Brain microvascular endothelial cell (primary cell): Measurements from ENCODE around the gene TMSB4X.
"Not testable (repeated sequence)": the region's sequence is repeated elsewhere in the genome, so short reads cannot be mapped to it uniquely, and the experiment has no call there.

Source experiments
- DNase-seq: peaks from one replicate; pipeline ENCODE4 v3.0.0-alpha.2; 2020
- H3K27ac ChIP-seq: fragments of 250-450 bp; sonication (Bioruptor Pico); 2 replicates; pipeline ENCODE4 v1.5.1; 2020; ENCODE audit warnings: mild to moderate bottlenecking, moderate library complexity
- H3K27me3 ChIP-seq: fragments of 250-450 bp; sonication (Bioruptor Pico); replicated peaks from 2 replicates; pipeline ENCODE4 v1.5.1; 2020; ENCODE audit warnings: mild to moderate bottlenecking
- H3K36me3 ChIP-seq: fragments of 250-450 bp; sonication (Bioruptor Pico); replicated peaks from 2 replicates; pipeline ENCODE4 v1.5.1; 2020; ENCODE audit warnings: mild to moderate bottlenecking
- H3K4me3 ChIP-seq: 2 replicates; pipeline ENCODE4 v1.5.1; 2011; ENCODE audit warnings: low read depth, mild to moderate bottlenecking, control low read depth, low read length, moderate library complexity
- in situ Hi-C: cut with HindIII; loops from 2 replicates; pipeline ENCODE4 v1.10.0; 2017; ENCODE audit warnings: low sequenced_read_pairs, low pct_ligation_motif_present
- TF ChIP-seq, protein P1 (sequence below): IDR thresholded peaks from 2 replicates; pipeline ENCODE4 v1.5.1; 2011; ENCODE audit warnings: low read depth, mild to moderate bottlenecking, moderate library complexity, low read length, control low read depth, inconsistent platforms; ENCODE audit errors: missing control alignments

Gene TMSB4X

DNA sequence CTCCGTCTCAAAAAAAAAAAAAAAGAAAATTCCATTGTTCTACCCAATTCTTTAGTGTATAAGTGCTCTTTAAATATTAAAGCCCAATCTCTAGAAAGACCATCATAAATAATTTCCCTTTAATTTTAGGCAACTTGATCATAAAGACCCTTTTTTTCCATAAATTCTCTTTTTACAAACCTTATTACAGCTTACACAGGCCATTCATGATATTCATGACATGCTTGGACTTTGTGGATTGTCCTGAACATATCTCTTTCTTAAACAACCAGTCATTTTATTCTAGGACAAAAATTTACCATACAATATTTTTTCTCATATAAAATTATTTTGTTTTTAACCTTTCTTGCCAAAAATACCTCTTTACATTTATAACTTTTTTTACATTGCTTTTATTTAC, 38.0 kb upstream of the TMSB4X start:
- in situ Hi-C loops, result no loop called here
- no peak overlapping the region for H3K27ac ChIP-seq
- TF ChIP-seq, protein P1, sequence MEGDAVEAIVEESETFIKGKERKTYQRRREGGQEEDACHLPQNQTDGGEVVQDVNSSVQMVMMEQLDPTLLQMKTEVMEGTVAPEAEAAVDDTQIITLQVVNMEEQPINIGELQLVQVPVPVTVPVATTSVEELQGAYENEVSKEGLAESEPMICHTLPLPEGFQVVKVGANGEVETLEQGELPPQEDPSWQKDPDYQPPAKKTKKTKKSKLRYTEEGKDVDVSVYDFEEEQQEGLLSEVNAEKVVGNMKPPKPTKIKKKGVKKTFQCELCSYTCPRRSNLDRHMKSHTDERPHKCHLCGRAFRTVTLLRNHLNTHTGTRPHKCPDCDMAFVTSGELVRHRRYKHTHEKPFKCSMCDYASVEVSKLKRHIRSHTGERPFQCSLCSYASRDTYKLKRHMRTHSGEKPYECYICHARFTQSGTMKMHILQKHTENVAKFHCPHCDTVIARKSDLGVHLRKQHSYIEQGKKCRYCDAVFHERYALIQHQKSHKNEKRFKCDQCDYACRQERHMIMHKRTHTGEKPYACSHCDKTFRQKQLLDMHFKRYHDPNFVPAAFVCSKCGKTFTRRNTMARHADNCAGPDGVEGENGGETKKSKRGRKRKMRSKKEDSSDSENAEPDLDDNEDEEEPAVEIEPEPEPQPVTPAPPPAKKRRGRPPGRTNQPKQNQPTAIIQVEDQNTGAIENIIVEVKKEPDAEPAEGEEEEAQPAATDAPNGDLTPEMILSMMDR, result no peak
- no peak for DNase-seq
- no peaks in the 10 kb centered on the region for H3K36me3 ChIP-seq
- H3K4me3 ChIP-seq, result no peak overlapping the region
- H3K27me3 ChIP-seq, result no peaks in the 10 kb centered on the region

DNA sequence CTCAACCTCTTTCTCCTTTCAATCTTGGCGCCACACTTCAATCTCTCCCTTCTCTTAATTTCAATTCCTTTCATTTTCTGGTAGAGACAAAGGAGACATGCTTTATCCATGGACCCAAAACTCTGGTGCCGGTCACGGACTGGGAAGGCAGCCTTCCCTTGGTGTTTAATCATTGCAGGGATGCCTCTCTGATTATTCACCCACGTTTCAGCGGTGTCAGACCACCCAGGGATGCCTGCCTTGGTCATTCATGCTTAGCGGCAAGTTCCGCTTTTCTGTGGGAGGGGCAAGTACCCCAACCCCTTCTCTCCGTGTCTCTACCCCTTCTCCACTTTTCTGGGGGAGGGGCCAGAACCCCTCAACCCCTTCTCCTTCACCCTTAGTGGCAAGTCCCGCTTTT, 34.4 kb upstream of the TMSB4X start:
- DNase-seq, H3K36me3 ChIP-seq, in situ Hi-C loops, H3K4me3 ChIP-seq, H3K27me3 ChIP-seq, H3K27ac ChIP-seq: not testable (repeated sequence)

DNA sequence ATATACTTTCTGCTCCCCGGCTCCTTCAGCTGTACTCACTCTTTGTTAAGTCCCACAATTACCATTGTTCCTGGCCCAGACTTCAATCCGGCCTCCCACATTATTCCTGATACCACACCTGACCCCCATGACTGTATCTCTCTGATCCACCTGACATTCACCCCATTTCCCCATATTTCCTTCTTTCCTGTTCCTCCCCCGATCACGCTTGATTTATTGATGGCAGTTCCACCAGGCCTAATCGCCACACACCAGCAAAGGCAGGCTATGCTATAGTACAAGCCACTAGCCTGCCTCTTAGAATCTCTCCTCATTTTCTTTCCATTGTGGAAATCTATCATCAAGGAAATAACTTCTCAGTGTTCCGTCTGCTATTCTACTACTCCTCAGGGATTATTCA, 31.3 kb upstream of the TMSB4X start:
- H3K4me3 ChIP-seq, H3K27me3 ChIP-seq, DNase-seq, in situ Hi-C loops, H3K36me3 ChIP-seq, H3K27ac ChIP-seq: not testable (repeated sequence)

DNA sequence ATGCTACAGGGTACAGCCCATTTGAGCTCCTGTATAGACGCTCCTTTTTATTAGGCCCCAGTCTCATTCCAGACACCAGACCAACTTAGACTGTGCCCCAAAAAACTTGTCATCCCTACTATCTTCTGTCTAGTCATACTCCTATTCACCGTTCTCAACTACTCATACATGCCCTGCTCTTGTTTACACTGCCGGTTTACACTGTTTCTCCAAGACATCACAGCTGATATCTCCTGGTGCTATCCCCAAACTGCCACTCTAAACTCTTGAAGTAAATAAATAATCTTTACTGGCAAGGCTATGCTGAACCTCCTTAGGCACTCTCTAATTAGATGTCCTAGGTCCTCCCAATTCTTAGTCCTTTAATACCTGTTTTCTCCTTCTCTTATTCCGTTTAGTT, 30.5 kb upstream of the TMSB4X start:
- DNase-seq, H3K27me3 ChIP-seq, H3K36me3 ChIP-seq, H3K27ac ChIP-seq, in situ Hi-C loops, H3K4me3 ChIP-seq: not testable (repeated sequence)

DNA sequence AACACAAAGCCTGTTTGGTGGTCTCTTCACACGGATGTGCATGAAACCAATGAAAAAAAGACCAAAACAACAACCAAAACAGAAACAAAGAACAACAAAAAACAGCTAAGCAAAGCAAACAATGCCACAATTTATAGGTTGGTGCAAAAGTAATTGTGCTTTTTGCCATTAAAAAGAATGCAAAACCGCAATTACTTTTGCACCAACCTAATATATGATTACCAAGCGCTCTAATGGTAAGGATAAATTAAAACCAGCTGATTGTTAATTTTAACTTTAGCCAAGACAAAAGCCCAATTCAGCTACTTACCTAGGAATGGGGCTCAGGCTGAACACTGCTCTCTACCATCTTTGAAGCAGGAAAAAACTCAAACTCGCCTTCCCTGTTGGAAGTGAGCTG, 29.4 kb upstream of the TMSB4X start:
- in situ Hi-C loops, result no loop called here
- TF ChIP-seq, protein P1, result no peak
- DNase-seq, result no peak
- H3K4me3 ChIP-seq, result no peak overlapping the region
- H3K27ac ChIP-seq, result no peak overlapping the region
- H3K27me3 ChIP-seq, result no peaks in the 10 kb centered on the region
- H3K36me3 ChIP-seq, result no peaks in the 10 kb centered on the region

DNA sequence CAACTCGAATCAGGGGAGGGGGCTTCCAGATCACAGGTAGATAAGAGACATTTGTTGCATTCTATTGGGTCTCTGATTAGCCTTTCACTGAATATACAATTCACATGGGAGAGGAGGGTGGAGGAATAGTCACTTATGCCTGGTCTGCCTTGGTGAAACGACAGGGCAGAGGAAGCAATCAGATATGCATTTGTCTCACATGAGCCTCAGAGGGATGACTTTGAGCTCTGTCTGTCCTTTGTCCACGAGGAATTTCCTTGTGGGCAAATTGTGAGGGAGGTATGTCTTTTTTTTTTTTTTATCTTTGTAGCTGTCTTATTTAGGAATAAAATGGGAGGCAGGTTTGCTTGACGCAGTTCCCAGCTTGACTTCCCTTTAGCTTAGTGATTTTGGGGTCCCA, 28.5 kb upstream of the TMSB4X start:
- Histone ChIP-seq H3K27me3 (no peaks in the 10 kb centered on the region), H3K36me3 (no peaks in the 10 kb centered on the region), H3K4me3 (no peak overlapping the region), H3K27ac (peak overlapping the region; percentile 84)
- TF ChIP-seq, protein P1, result no peak
- DNase-seq, result no peak
- in situ Hi-C loops, result no loop called here

DNA sequence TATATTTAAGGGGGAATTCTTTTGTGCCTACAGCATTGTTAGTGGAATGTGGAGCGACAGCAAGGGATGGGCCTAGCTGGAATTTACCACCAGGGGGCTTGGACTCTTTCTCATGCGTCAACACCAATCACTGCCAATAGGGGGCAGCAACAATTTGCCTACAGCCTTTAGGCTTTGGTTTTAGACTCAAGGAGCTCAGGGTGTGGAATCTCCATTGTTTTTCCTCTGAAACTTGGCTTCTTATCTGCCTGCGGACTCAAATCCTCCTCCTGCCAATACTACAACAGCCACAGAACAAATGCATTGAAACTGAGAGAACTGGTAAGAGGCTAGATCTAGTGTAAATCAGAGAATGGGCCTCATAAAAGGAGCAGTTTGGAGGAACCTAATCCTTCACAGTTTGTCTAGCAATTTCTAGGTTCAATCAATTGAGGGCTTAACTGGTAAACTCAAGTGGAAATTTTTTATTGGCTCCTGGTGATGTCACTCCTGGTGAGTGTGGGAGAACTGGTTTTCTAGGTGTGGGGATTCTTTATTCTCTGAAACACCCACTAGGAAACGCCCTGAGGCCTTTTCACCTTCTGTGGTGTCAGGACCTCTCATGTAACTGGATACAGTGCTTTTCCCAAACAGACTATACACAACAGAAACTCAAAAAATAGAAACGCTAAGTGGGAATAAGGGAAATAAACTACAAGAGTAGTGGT, 27.9 kb upstream of the TMSB4X start:
- Histone ChIP-seq H3K4me3 (no peak overlapping the region), H3K27me3 (no peaks in the 10 kb centered on the region), H3K36me3 (no peaks in the 10 kb centered on the region), H3K27ac (peak overlapping the region; percentile 84)
- in situ Hi-C loops, result no loop called here
- peak; percentile 85 for DNase-seq
- TF ChIP-seq, protein P1, result peak; percentile 97
